Nephron (organoid): ENCODE measurements around the gene JRKL.
"Not testable (repeated sequence)": the region's sequence is repeated elsewhere in the genome, so short reads cannot be mapped to it uniquely, and the experiment has no call there.

Experiments used
- H3K27ac Mint-ChIP-seq, 3 experiments: 2 replicates each; pipeline ENCODE4 v1.8.0; 2020; ENCODE audit warnings: mixed read lengths in 3 of 3, mild to moderate bottlenecking in 2 of 3, moderate library complexity in 1 of 3
- H3K27me3 Mint-ChIP-seq: 2 replicates; pipeline ENCODE4 v1.8.0; 2021; ENCODE audit warnings: low read depth, mild to moderate bottlenecking, moderate library complexity, mixed read lengths
- H3K36me3 Mint-ChIP-seq: 2 replicates; pipeline ENCODE4 v1.8.0; 2020; ENCODE audit warnings: low read depth, mixed read lengths
- H3K4me1 Mint-ChIP-seq: 2 replicates; pipeline ENCODE4 v1.8.0; 2020; ENCODE audit warnings: mixed read lengths
- H3K4me3 Mint-ChIP-seq, 3 experiments: 2 replicates each; pipeline ENCODE4 v1.8.0; 2020; ENCODE audit warnings: mild to moderate bottlenecking in 3 of 3, mixed read lengths in 3 of 3, moderate library complexity in 2 of 3
- H3K9me3 Mint-ChIP-seq: 2 replicates; pipeline ENCODE4 v1.8.0; 2020; ENCODE audit warnings: mixed read lengths
- CTCF ChIP-seq, 3 experiments: fragments of 200-600 bp; sonication (generic); IDR thresholded peaks; one replicate each; pipeline ENCODE4 v1.5.0; 2021; ENCODE audit warnings: antibody characterized with exemption in 3 of 3; ENCODE audit not compliant: unreplicated experiment in 3 of 3

Gene JRKL

GRCh38 chr11:96400697-96401096 lies 10.9 kb downstream of the JRKL start:
- Mint-ChIP-seq H3K27ac (no peak overlapping the region), H3K27me3 (no peaks in the 10 kb centered on the region), H3K4me1 (no peaks in the 10 kb centered on the region), H3K36me3 (no peaks in the 10 kb centered on the region), H3K9me3 (peaks cover 8% of the 10 kb centered on the region), H3K4me3 (no peak overlapping the region)
- TF ChIP-seq CTCF (IDR thresholded peaks at IDR 0.05; ENCODE audit: unreplicated experiment in 3 of 3), result no peak

GRCh38 chr11:96411412-96411811 lies 21.6 kb downstream of the JRKL start:
- H3K27me3 Mint-ChIP-seq, result not testable (repeated sequence)
- Mint-ChIP-seq H3K4me3 (peak overlapping the region; percentile 79 to 88 (median 85)), H3K9me3 (peaks cover 10% of the 10 kb centered on the region)

GRCh38 chr11:96412761-96413381 lies 23.1 kb downstream of the JRKL start:
- H3K4me1 Mint-ChIP-seq, result no peaks in the 10 kb centered on the region
- peaks cover 12% of the 10 kb centered on the region for H3K9me3 Mint-ChIP-seq
- H3K36me3 Mint-ChIP-seq, result no peaks in the 10 kb centered on the region
- no peak for TF ChIP-seq CTCF (IDR thresholded peaks at IDR 0.05; ENCODE audit: unreplicated experiment in 3 of 3)
- H3K27me3 Mint-ChIP-seq, result no peaks in the 10 kb centered on the region
- H3K27ac Mint-ChIP-seq, result no peak overlapping the region
- H3K4me3 Mint-ChIP-seq, result no peak overlapping the region

More at GRCh38 chr11:96411412-96411811, 21.6 kb downstream of the JRKL start:
- H3K27ac Mint-ChIP-seq, result peak overlapping the region; percentile 58 to 83 (median 67)
- not testable (repeated sequence) for H3K36me3 Mint-ChIP-seq, H3K4me1 Mint-ChIP-seq

- no peak overlapping the region for H3K27ac Mint-ChIP-seq
- no peaks in the 10 kb centered on the region for H3K27me3 Mint-ChIP-seq
- no peak for TF ChIP-seq CTCF (IDR thresholded peaks at IDR 0.05; ENCODE audit: unreplicated experiment in 3 of 3)
- no peaks in the 10 kb centered on the region for H3K4me1 Mint-ChIP-seq
- no peaks in the 10 kb centered on the region for H3K36me3 Mint-ChIP-seq
- peaks cover 15% of the 10 kb centered on the region for H3K9me3 Mint-ChIP-seq
- H3K4me3 Mint-ChIP-seq, result no peak overlapping the region
These were observed 23.6 kb downstream of the JRKL start for GRCh38 chr11:96413408-96413807.

- H3K27ac Mint-ChIP-seq, result no peak overlapping the region
- H3K9me3 Mint-ChIP-seq, result peaks cover 2% of the 10 kb centered on the region
- H3K27me3 Mint-ChIP-seq, result no peaks in the 10 kb centered on the region
- no peak overlapping the region for H3K4me3 Mint-ChIP-seq
- no peaks in the 10 kb centered on the region for H3K36me3 Mint-ChIP-seq
- no peaks in the 10 kb centered on the region for H3K4me1 Mint-ChIP-seq
- TF ChIP-seq CTCF (IDR thresholded peaks at IDR 0.05; ENCODE audit: unreplicated experiment in 3 of 3), result no peak
These were observed 34.9 kb downstream of the JRKL start for GRCh38 chr11:96424693-96425092.

GRCh38 chr11:96430668-96431067 lies 40.9 kb downstream of the JRKL start:
- no peak for TF ChIP-seq CTCF (IDR thresholded peaks at IDR 0.05; ENCODE audit: unreplicated experiment in 3 of 3)
- Mint-ChIP-seq H3K27ac (no peak overlapping the region), H3K9me3 (peaks cover 15% of the 10 kb centered on the region), H3K4me3 (no peak overlapping the region), H3K27me3 (no peaks in the 10 kb centered on the region), H3K36me3 (no peaks in the 10 kb centered on the region), H3K4me1 (no peaks in the 10 kb centered on the region)

GRCh38 chr11:96432654-96433053 lies 42.8 kb downstream of the JRKL start:
- H3K4me3 Mint-ChIP-seq, H3K27ac Mint-ChIP-seq, H3K36me3 Mint-ChIP-seq, H3K27me3 Mint-ChIP-seq, H3K4me1 Mint-ChIP-seq: not testable (repeated sequence)
- peaks cover 15% of the 10 kb centered on the region for H3K9me3 Mint-ChIP-seq
